ENCODE data around the gene RITA1. TPM values are rescaled to one million over a fixed set of nuclear protein-coding genes. Genes with fewer than 3 reads are reported as not detected.

The RITA1 gene
- total RNA-seq, 6 experiments from 2014 or later, result 11.1 to 33.0 (median 22.3) TPM

- H3K4me3 ChIP-seq, result no peak overlapping the region
- TF ChIP-seq CTCF (IDR thresholded peaks at IDR 0.05) (no peak), POLR2A (IDR thresholded peaks at IDR 0.05) (no peak)
- intact Hi-C loops (cut with DNase I), result loop anchor here (10.0 kb wide), 2 partner anchors 97 to 237 kb away; no protein-coding TSS in a partner anchor
- peaks cover 0 to 11% (median 0%) of the 10 kb centered on the region in 4 donors for H3K4me1 ChIP-seq
- no peaks in the 10 kb centered on the region for H3K9me3 ChIP-seq
- H3K27me3 ChIP-seq, result no peaks in the 10 kb centered on the region
- H3K36me3 ChIP-seq, result no peaks in the 10 kb centered on the region
- DNase-seq (no peak), ATAC-seq (no peak)
- WGBS (ENCODE audit: insufficient coverage, low coverage, low lambda C conversion rate, missing lambda C conversion rate), result 87% methylated on average over 1 of the region's 1 CpG
- no peak overlapping the region for H3K27ac ChIP-seq
These were observed 12.8 kb downstream of the RITA1 start for GRCh38 chr12:113198296-113198695.

- intact Hi-C loops (cut with DNase I), result no loop called here
- Histone ChIP-seq H3K27ac (no peak overlapping the region), H3K36me3 (no peaks in the 10 kb centered on the region), H3K27me3 (no peaks in the 10 kb centered on the region), H3K4me3 (no peak overlapping the region), H3K9me3 (no peaks in the 10 kb centered on the region), H3K4me1 (peaks cover 0 to 7% (median 0%) of the 10 kb centered on the region in 4 donors)
- WGBS (ENCODE audit: insufficient coverage, low coverage, low lambda C conversion rate, missing lambda C conversion rate), result 80% methylated on average over 12 of the region's 12 CpGs
- no peak for ATAC-seq
- no peak for DNase-seq
- no peak for TF ChIP-seq POLR2A (IDR thresholded peaks at IDR 0.05)
- no peak for TF ChIP-seq CTCF (IDR thresholded peaks at IDR 0.05)
These were observed 14.7 kb downstream of the RITA1 start for GRCh38 chr12:113200021-113200797.

- intact Hi-C loops (cut with DNase I), result no loop called here
- Histone ChIP-seq H3K36me3 (no peaks in the 10 kb centered on the region), H3K4me3 (no peak overlapping the region), H3K9me3 (no peaks in the 10 kb centered on the region), H3K27me3 (no peaks in the 10 kb centered on the region), H3K4me1 (peaks cover 0 to 7% (median 0%) of the 10 kb centered on the region in 4 donors), H3K27ac (no peak overlapping the region)
- no peak for DNase-seq
- no peak for ATAC-seq
- WGBS (ENCODE audit: insufficient coverage, low coverage, low lambda C conversion rate, missing lambda C conversion rate), result 71% methylated on average over 5 of the region's 14 CpGs
- no peak for TF ChIP-seq POLR2A (IDR thresholded peaks at IDR 0.05)
- no peak for TF ChIP-seq CTCF (IDR thresholded peaks at IDR 0.05)
These were observed 16.0 kb downstream of the RITA1 start for GRCh38 chr12:113201187-113202177.

GRCh38 chr12:113202300-113203075, 17.0 kb downstream of the RITA1 start:
- H3K27me3 ChIP-seq, result no peaks in the 10 kb centered on the region
- no peak overlapping the region for H3K4me3 ChIP-seq
- TF ChIP-seq CTCF (IDR thresholded peaks at IDR 0.05) (no peak), POLR2A (IDR thresholded peaks at IDR 0.05) (no peak)
- intact Hi-C loops (cut with DNase I), result no loop called here
- H3K9me3 ChIP-seq, result no peaks in the 10 kb centered on the region
- no peak overlapping the region for H3K27ac ChIP-seq
- DNase-seq (no peak), ATAC-seq (no peak)
- WGBS (ENCODE audit: insufficient coverage, low coverage, low lambda C conversion rate, missing lambda C conversion rate), result 90% methylated on average over 2 of the region's 4 CpGs
- H3K4me1 ChIP-seq, result peaks cover 0 to 7% (median 0%) of the 10 kb centered on the region in 4 donors
- no peaks in the 10 kb centered on the region for H3K36me3 ChIP-seq

Measured in right lobe of liver (tissue), 6 donors.